Measurements from ENCODE around the gene DHX16. TPM values are rescaled to one million over a fixed set of nuclear protein-coding genes. Genes with fewer than 3 reads are reported as not detected.
A peak's percentile ranks its signal among the peaks of the same experiment; 100 is the strongest.

The DHX16 gene
- total and polyA plus RNA-seq, 2 experiments from 2014 or later, result 16.0 to 31.3 TPM

DNA sequence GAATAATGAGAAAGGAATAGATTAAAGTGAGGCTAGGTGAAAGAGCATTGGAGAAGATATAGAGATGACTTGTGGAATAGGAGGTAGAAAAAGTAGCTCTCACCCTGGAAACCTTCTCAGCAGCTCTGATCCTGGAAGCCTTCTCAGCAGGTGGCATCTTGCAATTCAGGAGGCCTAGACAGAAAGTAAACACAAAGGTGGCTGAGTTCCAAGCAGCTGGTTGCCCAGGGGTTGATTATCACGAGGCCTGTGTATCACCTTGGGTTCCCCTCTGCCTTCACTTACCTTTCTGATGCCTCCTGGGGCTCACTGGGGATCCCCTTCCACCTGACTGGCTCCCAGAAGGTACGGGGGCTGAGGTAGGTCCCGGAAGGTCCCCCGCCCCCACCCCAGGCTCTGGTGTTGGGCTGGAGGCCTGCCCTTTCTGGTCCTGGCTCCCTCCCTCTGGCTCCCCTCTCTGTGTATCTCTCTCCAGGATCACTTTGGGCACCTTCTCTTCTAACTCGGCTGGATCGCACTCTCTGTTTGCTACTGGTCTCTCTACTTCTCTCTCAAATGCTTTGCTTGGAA is 34.6 kb upstream of the DHX16 start:
- peaks cover 22% of the 10 kb centered on the region for H3K36me3 ChIP-seq (ENCODE audit: insufficient read depth)
- H2AFZ ChIP-seq, result no peak overlapping the region
- H3K4me1 Mint-ChIP-seq, result peaks cover 7% of the 10 kb centered on the region
- H3K36me3 Mint-ChIP-seq (ENCODE audit: low read depth), result peaks cover 83% of the 10 kb centered on the region
- H3K27ac Mint-ChIP-seq, result peak overlapping the region; percentile 32; the same call in 1 of the 2 replicates
- H3F3A ChIP-seq (replicated peaks; ENCODE audit: low read depth), result 0 out of 2 replicates have a peak, but pooled peaks cover 3% of the 10 kb centered on the region
- no peaks in the 10 kb centered on the region for H3K9me2 ChIP-seq (ENCODE audit: insufficient read depth)
- H3K4me1 ChIP-seq (ENCODE audit: insufficient read depth), result no peaks in the 10 kb centered on the region
- no peaks in the 10 kb centered on the region for H3K27me3 ChIP-seq (ENCODE audit: insufficient read depth)
- H3K4me3 Mint-ChIP-seq, result no peak overlapping the region; the same call in 2 of the 3 replicates
- no peak for ATAC-seq
- no peak overlapping the region for H3K27ac ChIP-seq (ENCODE audit: low read depth)
- H4K20me1 ChIP-seq (replicated peaks; ENCODE audit: insufficient read depth), result peaks cover 12% of the 10 kb centered on the region
- H3K9me3 Mint-ChIP-seq, result no peaks in the 10 kb centered on the region; the same call in 1 of the 3 replicates
- peaks cover 8% of the 10 kb centered on the region for H3K27me3 Mint-ChIP-seq (ENCODE audit: insufficient read depth, low read depth, poor library complexity)
- H3K79me2 ChIP-seq (replicated peaks; ENCODE audit: insufficient read depth), result no peaks in the 10 kb centered on the region
- no peak for DNase-seq (ENCODE audit: low spot score)
- TF ChIP-seq ZNF331 (CRISPR knock-in tag; IDR thresholded peaks at IDR 0.05; ENCODE audit: low read depth), result no peak
- TF ChIP-seq, protein P1, sequence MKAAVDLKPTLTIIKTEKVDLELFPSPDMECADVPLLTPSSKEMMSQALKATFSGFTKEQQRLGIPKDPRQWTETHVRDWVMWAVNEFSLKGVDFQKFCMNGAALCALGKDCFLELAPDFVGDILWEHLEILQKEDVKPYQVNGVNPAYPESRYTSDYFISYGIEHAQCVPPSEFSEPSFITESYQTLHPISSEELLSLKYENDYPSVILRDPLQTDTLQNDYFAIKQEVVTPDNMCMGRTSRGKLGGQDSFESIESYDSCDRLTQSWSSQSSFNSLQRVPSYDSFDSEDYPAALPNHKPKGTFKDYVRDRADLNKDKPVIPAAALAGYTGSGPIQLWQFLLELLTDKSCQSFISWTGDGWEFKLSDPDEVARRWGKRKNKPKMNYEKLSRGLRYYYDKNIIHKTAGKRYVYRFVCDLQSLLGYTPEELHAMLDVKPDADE (IDR thresholded peaks at IDR 0.05), result no peak
- TF ChIP-seq STAT1 (IDR thresholded peaks at IDR 0.05; ENCODE audit: unreplicated experiment), result no peak
- TF ChIP-seq, protein P2, sequence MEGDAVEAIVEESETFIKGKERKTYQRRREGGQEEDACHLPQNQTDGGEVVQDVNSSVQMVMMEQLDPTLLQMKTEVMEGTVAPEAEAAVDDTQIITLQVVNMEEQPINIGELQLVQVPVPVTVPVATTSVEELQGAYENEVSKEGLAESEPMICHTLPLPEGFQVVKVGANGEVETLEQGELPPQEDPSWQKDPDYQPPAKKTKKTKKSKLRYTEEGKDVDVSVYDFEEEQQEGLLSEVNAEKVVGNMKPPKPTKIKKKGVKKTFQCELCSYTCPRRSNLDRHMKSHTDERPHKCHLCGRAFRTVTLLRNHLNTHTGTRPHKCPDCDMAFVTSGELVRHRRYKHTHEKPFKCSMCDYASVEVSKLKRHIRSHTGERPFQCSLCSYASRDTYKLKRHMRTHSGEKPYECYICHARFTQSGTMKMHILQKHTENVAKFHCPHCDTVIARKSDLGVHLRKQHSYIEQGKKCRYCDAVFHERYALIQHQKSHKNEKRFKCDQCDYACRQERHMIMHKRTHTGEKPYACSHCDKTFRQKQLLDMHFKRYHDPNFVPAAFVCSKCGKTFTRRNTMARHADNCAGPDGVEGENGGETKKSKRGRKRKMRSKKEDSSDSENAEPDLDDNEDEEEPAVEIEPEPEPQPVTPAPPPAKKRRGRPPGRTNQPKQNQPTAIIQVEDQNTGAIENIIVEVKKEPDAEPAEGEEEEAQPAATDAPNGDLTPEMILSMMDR (conservative IDR thresholded peaks at IDR 0.05; ENCODE audit: low read depth in 2 of 2), result no peak
- no peak for TF ChIP-seq NANOG (IDR thresholded peaks at IDR 0.05; ENCODE audit: borderline replicate concordance)
- TF ChIP-seq CREB1 (CRISPR knock-in tag; IDR thresholded peaks at IDR 0.05; ENCODE audit: low read depth), result no peak
- TF ChIP-seq EZH2phosphoT487 (IDR thresholded peaks at IDR 0.05; ENCODE audit: unreplicated experiment), result no peak
- TF ChIP-seq, protein P3, sequence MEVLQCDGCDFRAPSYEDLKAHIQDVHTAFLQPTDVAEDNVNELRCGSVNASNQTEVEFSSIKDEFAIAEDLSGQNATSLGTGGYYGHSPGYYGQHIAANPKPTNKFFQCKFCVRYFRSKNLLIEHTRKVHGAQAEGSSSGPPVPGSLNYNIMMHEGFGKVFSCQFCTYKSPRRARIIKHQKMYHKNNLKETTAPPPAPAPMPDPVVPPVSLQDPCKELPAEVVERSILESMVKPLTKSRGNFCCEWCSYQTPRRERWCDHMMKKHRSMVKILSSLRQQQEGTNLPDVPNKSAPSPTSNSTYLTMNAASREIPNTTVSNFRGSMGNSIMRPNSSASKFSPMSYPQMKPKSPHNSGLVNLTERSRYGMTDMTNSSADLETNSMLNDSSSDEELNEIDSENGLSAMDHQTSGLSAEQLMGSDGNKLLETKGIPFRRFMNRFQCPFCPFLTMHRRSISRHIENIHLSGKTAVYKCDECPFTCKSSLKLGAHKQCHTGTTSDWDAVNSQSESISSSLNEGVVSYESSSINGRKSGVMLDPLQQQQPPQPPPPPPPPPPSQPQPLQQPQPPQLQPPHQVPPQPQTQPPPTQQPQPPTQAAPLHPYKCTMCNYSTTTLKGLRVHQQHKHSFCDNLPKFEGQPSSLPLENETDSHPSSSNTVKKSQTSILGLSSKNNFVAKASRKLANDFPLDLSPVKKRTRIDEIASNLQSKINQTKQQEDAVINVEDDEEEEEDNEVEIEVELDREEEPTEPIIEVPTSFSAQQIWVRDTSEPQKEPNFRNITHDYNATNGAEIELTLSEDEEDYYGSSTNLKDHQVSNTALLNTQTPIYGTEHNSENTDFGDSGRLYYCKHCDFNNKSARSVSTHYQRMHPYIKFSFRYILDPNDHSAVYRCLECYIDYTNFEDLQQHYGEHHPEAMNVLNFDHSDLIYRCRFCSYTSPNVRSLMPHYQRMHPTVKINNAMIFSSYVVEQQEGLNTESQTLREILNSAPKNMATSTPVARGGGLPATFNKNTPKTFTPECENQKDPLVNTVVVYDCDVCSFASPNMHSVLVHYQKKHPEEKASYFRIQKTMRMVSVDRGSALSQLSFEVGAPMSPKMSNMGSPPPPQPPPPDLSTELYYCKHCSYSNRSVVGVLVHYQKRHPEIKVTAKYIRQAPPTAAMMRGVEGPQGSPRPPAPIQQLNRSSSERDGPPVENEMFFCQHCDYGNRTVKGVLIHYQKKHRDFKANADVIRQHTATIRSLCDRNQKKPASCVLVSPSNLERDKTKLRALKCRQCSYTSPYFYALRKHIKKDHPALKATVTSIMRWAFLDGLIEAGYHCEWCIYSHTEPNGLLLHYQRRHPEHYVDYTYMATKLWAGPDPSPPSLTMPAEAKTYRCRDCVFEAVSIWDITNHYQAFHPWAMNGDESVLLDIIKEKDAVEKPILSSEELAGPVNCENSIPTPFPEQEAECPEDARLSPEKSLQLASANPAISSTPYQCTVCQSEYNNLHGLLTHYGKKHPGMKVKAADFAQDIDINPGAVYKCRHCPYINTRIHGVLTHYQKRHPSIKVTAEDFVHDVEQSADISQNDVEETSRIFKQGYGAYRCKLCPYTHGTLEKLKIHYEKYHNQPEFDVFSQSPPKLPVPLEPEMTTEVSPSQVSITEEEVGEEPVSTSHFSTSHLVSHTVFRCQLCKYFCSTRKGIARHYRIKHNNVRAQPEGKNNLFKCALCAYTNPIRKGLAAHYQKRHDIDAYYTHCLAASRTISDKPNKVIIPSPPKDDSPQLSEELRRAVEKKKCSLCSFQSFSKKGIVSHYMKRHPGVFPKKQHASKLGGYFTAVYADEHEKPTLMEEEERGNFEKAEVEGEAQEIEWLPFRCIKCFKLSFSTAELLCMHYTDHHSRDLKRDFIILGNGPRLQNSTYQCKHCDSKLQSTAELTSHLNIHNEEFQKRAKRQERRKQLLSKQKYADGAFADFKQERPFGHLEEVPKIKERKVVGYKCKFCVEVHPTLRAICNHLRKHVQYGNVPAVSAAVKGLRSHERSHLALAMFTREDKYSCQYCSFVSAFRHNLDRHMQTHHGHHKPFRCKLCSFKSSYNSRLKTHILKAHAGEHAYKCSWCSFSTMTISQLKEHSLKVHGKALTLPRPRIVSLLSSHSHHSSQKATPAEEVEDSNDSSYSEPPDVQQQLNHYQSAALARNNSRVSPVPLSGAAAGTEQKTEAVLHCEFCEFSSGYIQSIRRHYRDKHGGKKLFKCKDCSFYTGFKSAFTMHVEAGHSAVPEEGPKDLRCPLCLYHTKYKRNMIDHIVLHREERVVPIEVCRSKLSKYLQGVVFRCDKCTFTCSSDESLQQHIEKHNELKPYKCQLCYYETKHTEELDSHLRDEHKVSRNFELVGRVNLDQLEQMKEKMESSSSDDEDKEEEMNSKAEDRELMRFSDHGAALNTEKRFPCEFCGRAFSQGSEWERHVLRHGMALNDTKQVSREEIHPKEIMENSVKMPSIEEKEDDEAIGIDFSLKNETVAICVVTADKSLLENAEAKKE (CRISPR knock-in tag; IDR thresholded peaks at IDR 0.05), result no peak
- no peak for TF ChIP-seq POLR2AphosphoS5 (IDR thresholded peaks at IDR 0.05; ENCODE audit: low read depth)
- TF ChIP-seq, protein P4, sequence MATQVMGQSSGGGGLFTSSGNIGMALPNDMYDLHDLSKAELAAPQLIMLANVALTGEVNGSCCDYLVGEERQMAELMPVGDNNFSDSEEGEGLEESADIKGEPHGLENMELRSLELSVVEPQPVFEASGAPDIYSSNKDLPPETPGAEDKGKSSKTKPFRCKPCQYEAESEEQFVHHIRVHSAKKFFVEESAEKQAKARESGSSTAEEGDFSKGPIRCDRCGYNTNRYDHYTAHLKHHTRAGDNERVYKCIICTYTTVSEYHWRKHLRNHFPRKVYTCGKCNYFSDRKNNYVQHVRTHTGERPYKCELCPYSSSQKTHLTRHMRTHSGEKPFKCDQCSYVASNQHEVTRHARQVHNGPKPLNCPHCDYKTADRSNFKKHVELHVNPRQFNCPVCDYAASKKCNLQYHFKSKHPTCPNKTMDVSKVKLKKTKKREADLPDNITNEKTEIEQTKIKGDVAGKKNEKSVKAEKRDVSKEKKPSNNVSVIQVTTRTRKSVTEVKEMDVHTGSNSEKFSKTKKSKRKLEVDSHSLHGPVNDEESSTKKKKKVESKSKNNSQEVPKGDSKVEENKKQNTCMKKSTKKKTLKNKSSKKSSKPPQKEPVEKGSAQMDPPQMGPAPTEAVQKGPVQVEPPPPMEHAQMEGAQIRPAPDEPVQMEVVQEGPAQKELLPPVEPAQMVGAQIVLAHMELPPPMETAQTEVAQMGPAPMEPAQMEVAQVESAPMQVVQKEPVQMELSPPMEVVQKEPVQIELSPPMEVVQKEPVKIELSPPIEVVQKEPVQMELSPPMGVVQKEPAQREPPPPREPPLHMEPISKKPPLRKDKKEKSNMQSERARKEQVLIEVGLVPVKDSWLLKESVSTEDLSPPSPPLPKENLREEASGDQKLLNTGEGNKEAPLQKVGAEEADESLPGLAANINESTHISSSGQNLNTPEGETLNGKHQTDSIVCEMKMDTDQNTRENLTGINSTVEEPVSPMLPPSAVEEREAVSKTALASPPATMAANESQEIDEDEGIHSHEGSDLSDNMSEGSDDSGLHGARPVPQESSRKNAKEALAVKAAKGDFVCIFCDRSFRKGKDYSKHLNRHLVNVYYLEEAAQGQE (IDR thresholded peaks at IDR 0.05; ENCODE audit: unreplicated experiment), result no peak
- TF ChIP-seq EZH2 (IDR thresholded peaks at IDR 0.05; ENCODE audit: low read depth, unreplicated experiment), result no peak
- TF ChIP-seq ZNF114 (CRISPR knock-in tag; IDR thresholded peaks at IDR 0.05), result no peak
- TF ChIP-seq JUNB (IDR thresholded peaks at IDR 0.05; ENCODE audit: unreplicated experiment), result no peak
- no peak overlapping the region for H3K4me2 ChIP-seq
- H3K4me3 ChIP-seq, result no peak overlapping the region

Data from GM23338 (cell line).